PFSK-1 (cell line): ENCODE measurements around the gene MBD6.
A peak's percentile ranks its signal among the peaks of the same experiment; 100 is the strongest.

Experiments used
- FOXP2 ChIP-seq: optimal IDR thresholded peaks from 2 replicates; pipeline ENCODE3; 2011; ENCODE audit warnings: borderline replicate concordance, control low read depth, inconsistent platforms; ENCODE audit not compliant: insufficient read depth; ENCODE audit errors: extremely low read length, extremely low read depth
- POLR2AphosphoS5 ChIP-seq: IDR thresholded peaks from 2 replicates; pipeline ENCODE4 v1.6.1; 2012; ENCODE audit warnings: low read depth, mild to moderate bottlenecking, control low read depth, low read length, moderate library complexity
- REST ChIP-seq, 2 experiments: IDR thresholded peaks; 2 replicates each; pipeline versions ENCODE4 v1.6.1 to v1.8.0; 2011 to 2012; ENCODE audit warnings: low read depth in 2 of 2, low read length in 2 of 2, control low read depth in 1 of 2, inconsistent platforms in 1 of 2, mild to moderate bottlenecking in 1 of 2, moderate library complexity in 1 of 2; ENCODE audit not compliant: insufficient read depth in 1 of 2
- SIN3A ChIP-seq: IDR thresholded peaks from 2 replicates; pipeline ENCODE4 v1.6.1; 2012; ENCODE audit warnings: mild to moderate bottlenecking, low read length, moderate library complexity, borderline replicate concordance; ENCODE audit not compliant: insufficient read depth
- TAF1 ChIP-seq: IDR thresholded peaks from 2 replicates; pipeline ENCODE4 v1.6.1; 2012; ENCODE audit warnings: low read length, control low read depth, borderline replicate concordance; ENCODE audit not compliant: insufficient read depth

Gene MBD6

GRCh38 chr12:57498571-57498970 is 24.1 kb upstream of the MBD6 start:
- TF ChIP-seq REST (IDR thresholded peaks at IDR 0.05; ENCODE audit: insufficient read depth in 1 of 2, low read depth in 2 of 2, low read length in 2 of 2) (no peak), FOXP2 (no peak), SIN3A (no peak), TAF1 (no peak)

GRCh38 chr12:57500213-57500612 is 22.4 kb upstream of the MBD6 start:
- TF ChIP-seq SIN3A (no peak), POLR2AphosphoS5 (peak; percentile 23; the same call in 1 of the 2 replicates)

GRCh38 chr12:57511161-57511560 is 11.5 kb upstream of the MBD6 start:
- TF ChIP-seq POLR2AphosphoS5 (no peak), REST (IDR thresholded peaks at IDR 0.05; ENCODE audit: insufficient read depth in 1 of 2, low read depth in 2 of 2, low read length in 2 of 2) (no peak), FOXP2 (no peak), SIN3A (no peak), TAF1 (no peak)

DNA sequence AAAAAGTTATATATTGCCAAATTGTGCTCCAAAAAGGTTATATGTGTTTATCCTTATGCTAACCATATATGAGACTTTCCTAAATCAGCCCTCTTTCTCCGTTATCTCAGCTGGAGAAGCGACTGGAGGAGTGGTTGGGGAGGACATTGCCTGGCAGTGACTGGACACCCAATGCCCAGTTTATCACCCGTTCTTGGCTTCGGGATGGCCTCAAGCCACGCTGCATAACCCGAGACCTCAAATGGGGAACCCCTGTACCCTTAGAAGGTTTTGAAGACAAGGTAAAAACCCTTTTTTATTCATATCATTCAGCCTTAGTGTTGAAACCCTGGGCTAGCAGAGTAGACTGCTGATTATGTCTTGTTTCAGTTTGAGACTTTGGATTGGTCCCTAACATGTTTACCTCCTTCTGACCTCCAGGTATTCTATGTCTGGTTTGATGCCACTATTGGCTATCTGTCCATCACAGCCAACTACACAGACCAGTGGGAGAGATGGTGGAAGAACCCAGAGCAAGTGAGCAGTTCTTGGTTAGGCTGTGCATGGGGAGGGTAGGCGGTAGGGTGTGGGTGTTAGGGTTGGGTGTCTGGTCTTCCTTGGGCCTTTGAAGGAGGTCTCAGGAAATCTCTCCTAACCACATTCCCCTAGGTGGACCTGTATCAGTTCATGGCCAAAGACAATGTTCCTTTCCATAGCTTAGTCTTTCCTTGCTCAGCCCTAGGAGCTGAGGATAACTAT is 10.9 kb upstream of the MBD6 start:
- no peak for TF ChIP-seq SIN3A
- TF ChIP-seq TAF1: no peak
- no peak for TF ChIP-seq REST (IDR thresholded peaks at IDR 0.05; ENCODE audit: insufficient read depth in 1 of 2, low read depth in 2 of 2, low read length in 2 of 2)
- no peak for TF ChIP-seq FOXP2
- TF ChIP-seq POLR2AphosphoS5: no peak

DNA sequence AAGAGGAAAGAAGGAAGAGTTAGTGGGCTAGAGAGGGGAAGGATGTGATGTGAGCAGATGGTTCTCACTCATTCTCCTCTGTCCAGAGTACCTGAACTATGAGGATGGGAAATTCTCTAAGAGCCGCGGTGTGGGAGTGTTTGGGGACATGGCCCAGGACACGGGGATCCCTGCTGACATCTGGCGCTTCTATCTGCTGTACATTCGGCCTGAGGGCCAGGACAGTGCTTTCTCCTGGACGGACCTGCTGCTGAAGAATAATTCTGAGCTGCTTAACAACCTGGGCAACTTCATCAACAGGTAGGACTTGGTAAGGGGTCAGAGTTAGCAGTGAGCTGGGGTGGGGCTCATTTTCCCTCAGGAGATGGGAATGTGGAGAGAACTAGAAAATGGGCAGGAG is 10.0 kb upstream of the MBD6 start:
- TF ChIP-seq TAF1 (no peak), REST (IDR thresholded peaks at IDR 0.05; ENCODE audit: insufficient read depth in 1 of 2, low read depth in 2 of 2, low read length in 2 of 2) (no peak), POLR2AphosphoS5 (no peak), FOXP2 (no peak), SIN3A (no peak)
